Large intestine (tissue), 3 donors: Measurements from ENCODE around the gene NRXN3. TPM values are rescaled to one million over a fixed set of nuclear protein-coding genes. Genes with fewer than 3 reads are reported as not detected.

Experiments used
- DNase-seq, 2 donors: peaks; one replicate each; pipeline versions ENCODE4 v3.0.0 to v3.0.0-alpha.2; 2013
- H3K27ac ChIP-seq: one replicate; pipeline ENCODE4 v1.5.1; 2013; ENCODE audit warnings: low read length
- H3K27me3 ChIP-seq: 2 replicates; pipeline ENCODE4 v1.6.1; 2013; ENCODE audit warnings: low read length; ENCODE audit not compliant: control insufficient read depth, insufficient read depth
- H3K36me3 ChIP-seq: 2 replicates; pipeline ENCODE4 v1.6.1; 2013; ENCODE audit warnings: low read length; ENCODE audit not compliant: control insufficient read depth, insufficient read depth
- H3K4me1 ChIP-seq: one replicate; pipeline ENCODE4 v1.6.1; 2013; ENCODE audit warnings: low read length; ENCODE audit not compliant: control insufficient read depth, insufficient read depth
- H3K4me3 ChIP-seq: one replicate; pipeline ENCODE4 v1.5.1; 2013; ENCODE audit warnings: low read length
- H3K9me3 ChIP-seq: one replicate; pipeline ENCODE4 v1.6.1; 2013; ENCODE audit warnings: mild to moderate bottlenecking, low read depth, low read length, moderate library complexity; ENCODE audit not compliant: control insufficient read depth
- WGBS: methylation state at CpG from one replicate; pipeline ENCODE4 v1.1.5; 2013; ENCODE audit warnings: low lambda C conversion rate; ENCODE audit not compliant: insufficient coverage; 5-methylcytosine and 5-hydroxymethylcytosine counted together
- polyA plus RNA-seq: library from polyadenylated mRNA; unstranded; fragments of 120-200 nt; gene quantifications from one replicate; pipeline ENCODE4 v1.2.1, GENCODE V29; 2013

NRXN3 gene
- polyA plus RNA-seq, 1 donor: 12.8 TPM

DNA sequence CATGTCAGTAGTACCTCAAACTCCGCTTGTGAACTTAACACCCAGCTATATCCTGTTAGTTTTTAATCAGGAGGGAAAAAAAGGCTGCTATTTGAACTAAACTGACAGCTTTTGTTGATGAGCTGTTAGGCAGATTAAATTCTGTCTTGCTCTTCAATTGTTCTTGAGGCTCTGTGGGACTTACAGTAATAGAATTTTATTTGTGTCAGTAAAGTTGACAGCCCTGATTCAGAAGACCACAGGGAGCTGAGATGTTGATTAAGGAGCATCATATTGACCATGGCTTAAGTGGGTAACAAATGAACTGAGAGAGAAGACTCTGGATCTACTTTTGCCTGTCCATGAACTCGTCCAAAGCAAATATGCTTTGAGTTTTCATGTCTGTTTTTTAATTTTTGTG lies 1418.2 kb downstream of the NRXN3 start:
- no peaks in the 10 kb centered on the region for H3K9me3 ChIP-seq
- H3K27ac ChIP-seq: no peak overlapping the region
- H3K4me3 ChIP-seq: no peak overlapping the region
- H3K4me1 ChIP-seq: no peaks in the 10 kb centered on the region
- WGBS: 83% methylated on average over 1 of the region's 2 CpGs
- no peaks in the 10 kb centered on the region for H3K36me3 ChIP-seq
- no peaks in the 10 kb centered on the region for H3K27me3 ChIP-seq
- DNase-seq: no peak

DNA sequence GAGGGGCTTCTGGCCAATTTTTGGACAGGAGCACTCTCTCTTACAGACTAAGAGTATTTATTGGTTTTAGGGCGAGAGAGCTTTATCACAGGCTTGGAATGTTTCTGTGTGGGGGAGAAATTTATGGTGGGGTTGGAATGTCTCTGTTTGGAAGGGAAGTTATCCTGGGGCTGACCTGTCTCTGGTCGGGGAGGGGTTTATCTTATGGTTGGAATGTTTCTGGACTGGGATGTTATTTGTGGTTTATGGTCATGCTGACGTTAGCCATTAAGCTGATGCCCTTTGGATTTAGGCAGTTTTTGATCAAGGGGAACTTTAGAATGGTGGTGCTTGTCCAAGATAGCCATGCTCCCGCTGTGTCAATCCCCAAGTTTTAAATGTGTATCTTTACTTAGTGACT lies 1426.4 kb downstream of the NRXN3 start:
- Histone ChIP-seq H3K27me3 (no peaks in the 10 kb centered on the region), H3K36me3 (no peaks in the 10 kb centered on the region), H3K4me3 (no peak overlapping the region), H3K9me3 (no peaks in the 10 kb centered on the region), H3K4me1 (peaks cover 4% of the 10 kb centered on the region), H3K27ac (no peak overlapping the region)
- no peak for DNase-seq
- WGBS: 57% methylated on average over 1 of the region's 4 CpGs

DNA sequence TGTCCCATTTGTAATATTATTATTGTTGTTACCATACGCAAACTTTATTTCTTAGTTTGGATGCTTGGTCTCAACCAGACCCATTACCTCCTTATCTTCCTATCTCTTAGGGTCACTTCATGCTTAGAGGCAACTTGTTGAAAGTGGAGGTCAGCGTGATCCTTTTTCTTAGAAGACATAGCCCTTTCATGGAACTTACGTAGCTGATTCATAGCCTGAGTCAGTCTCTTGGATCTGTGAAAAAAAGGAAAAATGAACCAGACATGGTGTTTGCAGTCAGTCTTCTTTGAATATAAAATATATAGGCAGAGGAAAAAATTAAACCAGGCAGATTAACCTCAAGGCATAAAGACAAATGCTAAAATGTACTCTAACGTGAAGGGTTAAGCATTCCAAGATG lies 1427.4 kb downstream of the NRXN3 start:
- Histone ChIP-seq H3K4me1 (peaks cover 9% of the 10 kb centered on the region), H3K36me3 (no peaks in the 10 kb centered on the region), H3K27me3 (no peaks in the 10 kb centered on the region), H3K4me3 (no peak overlapping the region), H3K27ac (no peak overlapping the region), H3K9me3 (no peaks in the 10 kb centered on the region)
- DNase-seq: no peak
- WGBS: no CpG with 5 or more reads among the region's 4 CpGs

DNA sequence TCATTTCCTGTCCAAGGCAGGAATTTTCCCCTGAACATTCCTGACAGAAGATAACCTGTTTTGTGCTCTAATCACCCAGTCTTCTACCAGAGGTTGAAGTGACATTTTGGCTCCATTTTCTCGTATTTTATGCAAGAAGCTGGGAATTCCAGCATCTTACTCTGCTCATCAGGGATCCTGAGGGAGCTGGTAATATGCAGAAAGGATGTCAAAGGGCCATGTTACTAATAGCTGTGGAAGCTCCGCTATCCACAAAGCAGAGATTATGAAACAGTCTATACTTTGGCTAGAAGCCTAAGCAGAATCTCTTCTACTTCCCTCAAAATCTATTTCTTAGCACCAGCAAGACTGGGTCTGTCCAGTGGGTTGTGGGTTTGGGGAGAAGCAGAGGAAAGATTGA lies 1428.2 kb downstream of the NRXN3 start:
- H3K36me3 ChIP-seq: no peaks in the 10 kb centered on the region
- WGBS: no CpG with 5 or more reads among the region's 2 CpGs
- H3K27ac ChIP-seq: no peak overlapping the region
- H3K27me3 ChIP-seq: no peaks in the 10 kb centered on the region
- H3K9me3 ChIP-seq: no peaks in the 10 kb centered on the region
- DNase-seq: no peak
- no peak overlapping the region for H3K4me3 ChIP-seq
- peaks cover 9% of the 10 kb centered on the region for H3K4me1 ChIP-seq

DNA sequence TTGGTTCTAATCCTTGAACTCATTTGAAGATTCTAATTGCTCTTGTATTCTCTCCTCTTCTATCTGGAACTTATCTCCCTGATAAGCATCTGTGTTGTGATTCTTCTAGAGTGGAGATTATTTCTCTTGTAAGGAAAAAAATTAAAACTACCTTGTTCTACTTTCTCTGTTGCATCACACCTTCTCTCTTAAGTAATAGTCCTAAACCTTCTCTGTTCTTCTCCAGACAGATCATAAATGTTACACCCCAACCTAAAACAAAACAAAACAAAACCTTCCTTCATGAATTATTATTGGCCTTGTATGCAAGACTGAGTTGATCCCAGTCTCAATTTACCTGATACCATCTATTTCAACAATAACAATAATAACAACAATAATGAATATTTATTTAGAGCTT lies 1429.1 kb downstream of the NRXN3 start:
- no peaks in the 10 kb centered on the region for H3K27me3 ChIP-seq
- H3K27ac ChIP-seq: no peak overlapping the region
- peaks cover 9% of the 10 kb centered on the region for H3K4me1 ChIP-seq
- no peaks in the 10 kb centered on the region for H3K36me3 ChIP-seq
- no peaks in the 10 kb centered on the region for H3K9me3 ChIP-seq
- H3K4me3 ChIP-seq: no peak overlapping the region
- no peak for DNase-seq

DNA sequence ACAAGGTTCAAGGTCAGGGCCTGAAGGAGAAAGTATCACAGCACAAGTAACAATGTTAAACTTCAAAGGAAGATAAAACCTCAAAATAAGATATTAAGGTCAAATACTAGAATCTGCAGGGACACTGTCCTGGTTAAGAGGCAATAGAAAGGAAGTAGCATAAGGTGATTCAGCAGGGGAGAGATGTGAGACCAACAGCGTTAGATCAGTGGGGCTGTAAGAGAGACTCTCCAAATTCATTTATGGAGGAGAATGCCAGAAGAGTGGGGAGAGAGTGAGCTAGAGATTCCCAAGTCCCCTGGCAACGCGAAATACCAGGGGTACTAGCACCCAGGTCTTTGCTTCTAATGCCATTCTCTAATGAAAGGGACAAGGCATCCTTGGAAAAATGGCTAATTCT lies 1430.2 kb downstream of the NRXN3 start:
- Histone ChIP-seq H3K9me3 (no peaks in the 10 kb centered on the region), H3K4me3 (no peak overlapping the region), H3K4me1 (peaks cover 9% of the 10 kb centered on the region), H3K27me3 (no peaks in the 10 kb centered on the region), H3K36me3 (no peaks in the 10 kb centered on the region), H3K27ac (no peak overlapping the region)
- no peak for DNase-seq
- WGBS: no CpG with 5 or more reads among the region's 3 CpGs

DNA sequence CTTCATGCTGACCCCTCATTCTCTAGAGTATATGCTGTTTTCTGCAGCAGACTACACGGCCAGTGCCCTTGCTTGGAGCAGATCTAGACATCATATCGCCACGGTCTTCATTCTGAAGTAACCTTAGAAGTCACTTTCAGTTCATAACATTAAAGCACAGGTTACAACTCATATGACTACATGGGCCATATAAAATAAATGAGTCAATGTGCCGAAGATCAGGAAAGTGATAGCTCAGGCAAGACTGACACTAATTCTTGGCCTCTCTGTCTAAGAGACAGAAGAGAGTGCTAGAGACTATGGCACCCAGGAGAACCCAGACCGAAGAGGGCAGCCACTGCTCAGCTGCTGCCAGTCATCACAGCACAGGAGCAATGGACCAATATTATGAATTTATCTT lies 1431.4 kb downstream of the NRXN3 start:
- no peak for DNase-seq
- no peak overlapping the region for H3K27ac ChIP-seq
- no CpG with 5 or more reads among the region's 5 CpGs for WGBS
- H3K9me3 ChIP-seq: no peaks in the 10 kb centered on the region
- H3K4me3 ChIP-seq: no peak overlapping the region
- peaks cover 9% of the 10 kb centered on the region for H3K4me1 ChIP-seq
- no peaks in the 10 kb centered on the region for H3K27me3 ChIP-seq
- no peaks in the 10 kb centered on the region for H3K36me3 ChIP-seq

DNA sequence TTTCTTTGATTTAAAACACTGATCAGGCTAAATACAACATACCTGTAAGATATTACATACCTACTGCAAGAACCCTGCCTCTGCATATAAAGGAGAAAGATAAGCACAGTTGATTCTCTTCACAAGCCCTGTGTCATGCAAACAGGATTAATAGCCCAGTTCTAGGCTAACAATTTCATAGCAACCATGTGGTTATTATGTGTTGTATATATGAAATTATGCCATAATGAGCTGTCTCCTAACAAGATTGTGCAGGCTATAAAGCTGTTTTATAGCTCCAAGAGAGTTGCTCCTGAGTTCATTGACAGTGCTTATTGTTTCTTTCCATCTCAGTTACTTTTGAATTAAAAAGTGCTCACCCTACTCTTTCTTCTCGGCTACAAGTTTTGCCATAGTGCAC lies 1431.9 kb downstream of the NRXN3 start:
- H3K4me1 ChIP-seq: peaks cover 9% of the 10 kb centered on the region
- no peaks in the 10 kb centered on the region for H3K36me3 ChIP-seq
- no peak overlapping the region for H3K4me3 ChIP-seq
- WGBS: 43% methylated on average over 1 of the region's 1 CpG
- H3K27ac ChIP-seq: no peak overlapping the region
- no peaks in the 10 kb centered on the region for H3K9me3 ChIP-seq
- DNase-seq: peak; percentile 6 to 31
- no peaks in the 10 kb centered on the region for H3K27me3 ChIP-seq

DNA sequence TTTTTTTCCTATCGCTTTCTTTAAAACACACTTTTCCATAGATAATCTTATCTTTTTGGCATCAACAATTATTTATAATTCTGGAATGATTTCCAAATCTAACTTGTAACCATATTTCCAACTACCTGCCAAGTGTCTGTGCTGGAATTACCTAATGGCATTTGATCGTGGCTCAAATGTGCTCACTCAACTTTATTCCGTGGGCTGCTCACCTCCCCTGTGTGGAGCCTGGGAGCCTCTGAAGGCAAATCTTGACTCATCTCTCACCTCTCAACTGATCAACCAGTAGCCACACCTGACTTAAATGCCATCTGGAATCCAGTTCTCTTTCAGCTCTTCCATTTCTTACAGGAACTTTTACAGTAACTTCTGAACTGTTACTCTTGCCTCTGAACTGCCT lies 1432.6 kb downstream of the NRXN3 start:
- Histone ChIP-seq H3K4me3 (no peak overlapping the region), H3K4me1 (peaks cover 9% of the 10 kb centered on the region), H3K27ac (no peak overlapping the region), H3K36me3 (no peaks in the 10 kb centered on the region), H3K9me3 (no peaks in the 10 kb centered on the region), H3K27me3 (no peaks in the 10 kb centered on the region)
- DNase-seq: no peak
- WGBS: 88% methylated on average over 1 of the region's 3 CpGs

DNA sequence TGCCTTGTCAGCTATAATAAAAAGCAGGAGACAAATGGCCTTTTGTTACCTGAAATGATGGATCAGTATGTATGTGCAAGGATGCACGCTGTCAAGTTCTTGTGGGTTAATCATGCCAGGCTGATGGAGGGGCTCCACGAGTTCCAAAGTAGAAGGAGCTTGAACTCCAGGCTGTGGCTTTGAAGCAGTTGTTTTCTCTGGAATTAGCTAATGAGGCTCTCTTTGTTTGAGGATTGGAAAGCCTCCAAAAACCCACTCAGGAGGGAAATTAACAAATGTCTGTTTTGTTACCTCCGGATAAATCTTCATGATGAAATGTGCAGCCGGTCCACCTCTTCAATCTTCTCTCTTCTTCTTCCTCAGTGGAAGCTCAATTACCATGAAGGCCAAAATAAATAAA lies 1435.7 kb downstream of the NRXN3 start:
- H3K9me3 ChIP-seq: no peaks in the 10 kb centered on the region
- H3K27ac ChIP-seq: no peak overlapping the region
- H3K4me3 ChIP-seq: no peak overlapping the region
- peaks cover 9% of the 10 kb centered on the region for H3K4me1 ChIP-seq
- DNase-seq: no peak
- no peaks in the 10 kb centered on the region for H3K27me3 ChIP-seq
- WGBS: 86% methylated on average over 1 of the region's 4 CpGs
- no peaks in the 10 kb centered on the region for H3K36me3 ChIP-seq

DNA sequence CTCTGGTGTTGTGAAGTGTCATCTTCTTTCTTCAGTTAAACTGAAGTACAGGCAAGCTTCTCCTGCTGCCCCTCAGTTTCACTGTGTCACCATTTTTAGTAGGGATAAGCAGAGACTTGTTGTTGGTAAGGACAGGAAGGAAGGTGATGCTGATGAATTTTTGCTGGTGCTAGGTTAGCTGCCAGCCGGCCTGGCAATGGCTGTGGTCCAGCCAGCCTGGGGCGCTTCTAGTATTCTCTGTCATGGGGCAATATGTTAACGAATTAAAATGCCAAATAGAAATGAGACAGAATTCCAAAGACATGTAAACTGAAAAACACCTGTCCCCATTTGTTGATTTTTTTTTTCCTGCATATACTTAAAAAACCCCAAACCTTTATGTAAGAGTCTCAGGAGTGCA lies 1438.3 kb downstream of the NRXN3 start:
- DNase-seq: no peak
- Histone ChIP-seq H3K27me3 (no peaks in the 10 kb centered on the region), H3K27ac (no peak overlapping the region), H3K4me1 (no peaks in the 10 kb centered on the region), H3K4me3 (no peak overlapping the region), H3K9me3 (no peaks in the 10 kb centered on the region), H3K36me3 (no peaks in the 10 kb centered on the region)
- no CpG with 5 or more reads among the region's 3 CpGs for WGBS
